Activated T-cell treated with anti-CD3 and anti-CD28 coated beads for 4 hours (primary cell): ENCODE measurements around the gene STT3B.
"Not testable (repeated sequence)": the region's sequence is repeated elsewhere in the genome, so short reads cannot be mapped to it uniquely, and the experiment has no call there.

Experiments used
- DNase-seq: peaks from one replicate; pipeline ENCODE4 v3.0.0-alpha.2; 2020

STT3B gene

DNA sequence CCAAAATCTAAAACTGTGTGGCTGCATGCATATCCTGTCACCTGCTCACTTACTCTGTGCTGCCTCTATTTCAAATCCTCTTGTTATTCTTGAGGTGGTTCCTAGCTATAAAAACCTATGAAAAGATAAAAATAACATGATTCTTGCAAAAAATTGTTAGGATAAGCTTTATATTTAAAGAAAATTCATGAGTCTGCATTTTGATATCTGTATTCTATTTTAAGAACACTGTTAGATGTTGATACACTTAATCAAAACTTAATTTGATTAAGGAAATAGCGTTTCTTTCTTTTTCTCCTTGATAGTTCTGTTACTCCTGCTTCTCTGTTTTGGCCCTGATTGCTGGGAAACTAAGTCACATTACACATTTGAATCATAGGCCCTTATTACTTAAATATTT lies 22.5 kb downstream of the STT3B start:
- DNase-seq, result no peak

DNA sequence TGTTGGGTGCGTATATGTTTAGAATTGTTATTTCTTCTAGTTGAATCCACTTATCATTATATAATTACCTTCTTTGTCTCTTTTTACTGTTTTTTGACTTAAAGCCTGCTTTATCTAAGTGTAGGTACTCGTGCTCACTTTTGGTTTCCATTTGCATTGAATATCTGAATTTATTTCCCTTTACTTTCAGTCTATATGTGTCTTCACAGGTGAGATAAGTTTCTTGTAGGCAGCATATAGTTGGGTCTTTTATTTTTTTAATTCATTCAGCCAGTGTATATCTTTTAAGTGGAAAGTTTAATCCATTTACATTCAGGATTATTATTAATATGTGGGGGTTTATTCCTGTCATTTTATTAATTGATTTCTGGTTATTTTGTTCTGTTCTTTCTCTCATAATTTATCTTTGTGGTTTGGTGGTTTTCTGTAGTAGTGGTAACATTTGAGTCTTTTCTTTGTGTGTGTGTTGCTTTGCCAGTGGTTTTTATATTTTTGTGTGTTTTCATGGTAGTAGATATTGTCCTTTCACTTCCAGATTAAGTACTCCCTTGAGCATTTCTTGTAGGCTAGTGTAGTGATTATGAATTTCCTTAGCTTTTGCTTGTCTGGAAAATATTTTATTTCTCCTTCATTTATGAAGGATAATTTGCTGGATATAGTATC lies 27.3 kb downstream of the STT3B start:
- DNase-seq, result no peak

DNA sequence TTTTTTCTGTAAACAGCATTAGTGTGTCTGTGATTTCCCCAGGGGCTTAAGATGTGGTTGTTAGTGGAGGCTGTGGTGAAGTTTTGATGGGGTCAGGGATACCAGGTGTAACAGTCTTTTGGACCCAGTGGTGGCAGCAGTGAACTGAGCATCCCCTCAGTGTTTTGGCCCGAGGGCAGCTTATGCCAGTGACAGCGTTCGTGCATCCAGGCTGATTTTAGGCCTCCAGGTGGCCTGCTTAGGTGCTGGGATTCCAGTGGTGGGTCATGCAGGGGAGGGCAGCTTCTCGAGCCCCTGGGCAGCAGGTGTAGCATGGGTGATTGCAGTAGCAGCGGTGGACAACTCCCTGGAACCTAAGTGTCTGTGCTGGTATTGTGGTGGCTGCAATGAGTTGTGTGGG lies 29.2 kb downstream of the STT3B start:
- no peak for DNase-seq

DNA sequence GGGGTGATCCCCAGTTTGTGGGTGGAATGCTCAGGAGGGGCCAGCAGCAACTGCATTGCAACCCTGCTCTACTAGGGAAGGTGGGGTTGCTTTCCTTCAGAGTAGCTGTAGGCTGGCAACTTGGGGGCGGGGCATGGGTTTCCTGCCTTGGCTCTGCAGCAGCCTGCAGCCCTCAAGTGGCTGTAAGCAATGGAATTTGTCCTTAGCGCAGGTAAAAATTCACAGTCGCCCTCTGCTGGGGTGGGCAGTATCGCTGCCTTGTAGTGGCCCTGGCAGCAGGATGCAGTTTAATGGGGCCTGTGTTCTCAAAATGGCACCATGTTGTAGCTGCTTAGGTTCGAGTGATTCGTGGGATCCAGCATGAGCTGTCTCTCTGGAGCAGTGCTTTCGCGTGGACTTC lies 29.8 kb downstream of the STT3B start:
- DNase-seq, result no peak

DNA sequence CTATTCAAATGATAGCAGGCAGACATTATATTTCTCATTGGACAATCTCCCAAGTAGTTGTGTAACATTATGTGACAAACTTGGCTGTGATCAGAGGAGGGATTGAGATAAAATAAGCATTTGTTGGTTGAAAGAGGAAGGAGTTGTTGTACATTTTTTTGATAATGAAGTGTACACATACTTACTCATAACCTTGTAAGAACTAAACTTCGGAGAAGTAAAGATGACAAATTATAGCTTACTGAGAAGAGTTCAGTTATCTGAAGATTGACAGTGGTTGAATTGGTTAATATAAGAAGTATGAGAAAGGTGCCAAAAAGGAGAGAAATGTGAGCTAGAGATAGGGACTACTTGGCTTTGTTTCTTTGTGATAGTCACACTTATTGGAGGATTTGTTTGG lies 32.6 kb downstream of the STT3B start:
- DNase-seq, result no peak

DNA sequence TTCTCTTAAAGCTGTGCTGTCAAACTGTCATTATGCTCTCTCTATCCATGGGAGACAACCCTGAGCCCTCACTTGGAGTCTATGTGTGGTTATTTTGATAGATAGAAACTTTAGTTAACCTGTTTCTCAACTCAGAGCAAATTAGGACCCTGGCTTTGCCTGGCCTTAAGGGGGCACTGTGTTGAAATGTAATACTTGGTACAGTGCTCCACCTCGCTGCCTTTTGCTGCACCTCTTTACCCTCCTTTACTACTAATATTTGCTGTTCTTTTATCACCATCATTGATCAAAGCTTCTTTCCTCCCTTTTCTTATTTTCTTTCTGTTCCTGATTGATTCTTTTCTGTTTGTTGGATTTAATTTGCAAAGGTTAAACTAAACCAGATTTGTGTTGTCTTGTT lies 34.3 kb downstream of the STT3B start:
- DNase-seq, result no peak

DNA sequence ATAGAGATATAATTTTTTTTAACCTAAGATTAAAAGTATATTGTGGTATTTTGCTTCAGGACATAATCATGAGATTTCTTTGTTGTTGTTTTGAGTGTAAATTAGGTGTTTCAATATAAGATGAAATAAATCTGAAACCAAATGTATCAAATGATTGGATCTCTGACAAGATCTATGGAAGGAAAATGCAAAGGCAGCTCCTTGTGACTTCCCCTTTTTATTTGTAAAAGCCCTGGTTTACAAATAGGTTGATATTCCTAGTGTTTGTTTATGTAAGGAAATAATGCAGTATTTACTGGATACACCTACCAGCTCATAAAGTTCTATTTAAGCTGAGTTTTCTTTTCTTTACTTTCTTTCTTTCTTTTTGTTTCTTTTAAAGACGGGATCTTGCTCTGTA lies 35.9 kb downstream of the STT3B start:
- no peak for DNase-seq

DNA sequence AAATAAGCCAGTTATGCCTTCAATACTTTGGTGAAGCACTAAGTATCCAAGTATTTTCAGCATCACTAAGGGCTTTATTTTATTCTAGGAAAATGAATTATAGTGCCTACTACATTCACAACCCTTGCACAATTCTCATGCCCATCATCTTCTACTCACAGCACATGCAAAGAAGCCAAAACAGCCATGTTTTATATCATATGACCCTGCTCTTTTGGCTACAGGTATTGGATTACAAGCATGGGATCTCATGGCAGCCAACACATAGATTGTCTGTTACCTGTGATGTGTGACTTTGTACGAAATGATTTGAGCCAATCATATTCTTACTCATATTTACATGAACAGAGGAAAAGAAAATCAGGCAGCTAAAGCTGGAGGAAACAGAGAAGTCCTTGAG lies 38.6 kb downstream of the STT3B start:
- no peak for DNase-seq

DNA sequence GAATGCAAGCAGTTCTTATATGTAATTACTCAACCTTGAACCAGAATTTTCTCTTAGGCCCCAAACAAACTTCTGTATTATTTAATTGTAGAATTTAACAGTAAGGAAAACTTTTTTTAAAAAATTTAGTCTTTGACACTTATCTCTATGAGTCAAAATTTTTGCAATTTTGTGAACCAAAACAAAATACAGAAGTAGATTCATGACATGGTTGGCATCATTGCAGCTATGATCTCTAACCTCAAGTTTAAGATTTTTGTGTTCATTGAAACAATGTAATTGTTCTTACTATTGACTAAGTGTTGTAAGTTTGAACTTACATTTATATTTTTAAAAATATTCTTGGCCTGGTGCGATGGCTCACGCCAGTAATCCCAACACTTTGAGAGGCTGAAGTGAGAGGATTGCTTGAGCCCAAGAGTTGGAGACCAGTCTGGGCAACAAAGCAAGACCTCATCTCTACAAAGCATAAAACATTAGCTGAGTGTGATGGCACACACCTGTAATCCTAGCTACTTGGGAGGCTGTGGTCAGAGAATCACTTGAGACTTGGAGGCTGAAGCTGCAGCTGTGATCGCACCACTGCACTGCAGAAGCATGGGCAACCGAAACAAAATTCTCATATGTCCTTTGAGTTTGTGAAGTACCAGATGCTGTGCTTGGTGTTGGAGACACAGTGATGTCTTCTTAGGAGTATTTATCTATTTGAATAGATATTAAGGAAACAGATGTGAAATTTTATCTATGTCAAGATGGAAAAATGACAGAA lies 39.7 kb downstream of the STT3B start:
- no peak for DNase-seq

DNA sequence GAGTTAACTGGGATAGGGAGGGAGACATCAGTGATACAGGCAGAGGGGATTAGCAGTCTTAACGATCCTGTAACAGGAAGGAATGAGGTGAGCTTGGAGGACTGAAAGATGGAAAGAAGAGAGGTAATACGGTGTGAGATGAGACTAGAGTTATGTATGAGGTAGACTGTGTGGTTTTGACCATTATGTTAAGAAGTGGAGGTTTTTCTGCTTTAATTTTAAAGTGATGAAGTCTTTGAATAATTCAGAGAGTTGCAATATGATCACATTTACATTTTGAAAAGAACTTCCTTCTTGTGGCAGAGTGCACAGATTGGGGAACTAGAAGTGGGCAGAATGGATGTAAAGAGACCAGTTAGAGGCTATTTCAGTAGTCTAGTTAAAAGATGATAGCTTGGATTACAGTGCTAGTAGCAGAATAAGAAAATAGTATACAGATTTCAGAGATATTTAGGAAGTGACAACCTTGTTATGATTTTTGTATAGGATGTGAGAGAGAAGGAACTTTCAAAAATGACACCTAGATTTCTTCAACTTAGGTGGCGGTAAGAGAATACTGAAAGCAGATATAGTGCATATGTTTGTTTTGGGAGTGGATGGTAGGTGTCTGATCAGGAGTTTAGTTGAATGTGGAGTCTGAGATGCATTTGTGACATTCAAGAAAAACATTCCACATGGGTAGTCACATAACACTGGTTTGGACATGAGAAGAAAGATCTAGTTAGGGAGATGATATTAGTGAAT lies 40.5 kb downstream of the STT3B start:
- DNase-seq, result no peak

DNA sequence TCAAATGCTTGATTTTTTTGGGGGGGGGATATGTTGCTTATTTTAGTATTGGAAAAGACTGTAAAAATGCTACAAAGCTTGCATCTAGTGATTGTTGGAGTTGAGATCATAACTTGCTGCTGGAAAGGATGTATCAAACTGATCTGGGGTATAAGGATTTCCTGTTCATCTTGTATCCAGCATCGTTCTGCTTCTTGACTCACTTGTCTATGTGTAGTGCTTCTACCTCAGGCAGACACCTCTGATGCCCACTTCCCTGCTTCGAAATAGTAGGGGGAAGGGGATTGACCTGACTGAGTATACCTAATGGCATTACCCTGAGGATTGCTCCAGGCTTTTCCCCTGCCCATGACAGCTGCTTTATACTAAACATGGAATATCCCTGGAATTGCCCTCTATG lies 42.7 kb downstream of the STT3B start:
- DNase-seq, result no peak

DNA sequence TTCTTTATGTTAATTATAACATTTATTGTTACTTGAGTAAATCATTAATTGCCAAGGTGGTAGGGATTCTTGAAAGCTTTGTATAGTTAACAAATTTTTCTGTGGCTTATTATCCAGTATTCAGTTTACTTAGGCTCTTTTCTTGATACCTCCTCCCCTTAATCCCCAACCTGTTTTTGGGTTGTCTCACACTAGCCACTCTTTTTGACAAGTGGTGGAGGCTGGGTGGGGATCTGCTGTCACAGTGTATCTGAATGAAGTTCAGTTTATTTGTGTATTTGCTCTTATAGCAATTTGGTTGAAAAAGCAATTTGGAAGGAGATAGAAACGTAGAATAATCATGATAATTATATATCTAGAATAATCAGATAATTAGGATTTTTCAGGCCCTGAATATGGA lies 43.8 kb downstream of the STT3B start:
- no peak for DNase-seq

DNA sequence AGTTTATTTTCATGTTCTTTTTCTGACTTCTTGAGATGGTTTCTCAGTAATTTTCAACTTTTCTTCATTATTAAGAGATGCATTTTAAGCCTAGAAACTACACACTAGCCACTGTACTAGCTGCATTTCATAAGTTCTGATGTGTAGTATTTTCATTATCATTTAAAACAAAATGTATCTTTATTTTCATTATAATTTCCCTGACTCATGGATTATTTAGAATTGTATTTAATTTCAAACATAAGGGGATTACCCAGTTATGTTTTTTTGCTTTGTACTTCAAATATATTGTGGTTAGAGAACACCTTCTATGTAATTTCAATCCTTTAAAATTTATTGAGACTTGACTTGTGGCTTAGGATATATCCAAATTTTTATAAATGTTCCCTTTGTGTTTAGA lies 44.5 kb downstream of the STT3B start:
- DNase-seq, result no peak

DNA sequence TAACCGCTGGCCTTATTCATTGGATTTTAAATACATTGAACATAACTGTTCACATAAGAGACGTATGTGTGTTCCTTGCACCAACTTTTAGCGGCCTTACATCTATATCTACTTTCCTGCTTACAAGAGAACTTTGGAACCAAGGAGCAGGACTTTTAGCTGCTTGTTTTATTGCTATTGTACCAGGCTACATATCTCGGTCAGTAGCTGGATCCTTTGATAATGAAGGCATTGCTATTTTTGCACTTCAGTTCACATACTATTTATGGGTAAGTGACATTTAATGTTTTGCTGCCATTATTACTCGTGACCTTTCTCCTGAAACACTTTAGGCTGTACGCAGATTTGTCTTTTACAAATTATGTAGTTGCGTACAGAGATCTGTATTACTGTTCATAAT lies 47.1 kb downstream of the STT3B start:
- no peak for DNase-seq

DNA sequence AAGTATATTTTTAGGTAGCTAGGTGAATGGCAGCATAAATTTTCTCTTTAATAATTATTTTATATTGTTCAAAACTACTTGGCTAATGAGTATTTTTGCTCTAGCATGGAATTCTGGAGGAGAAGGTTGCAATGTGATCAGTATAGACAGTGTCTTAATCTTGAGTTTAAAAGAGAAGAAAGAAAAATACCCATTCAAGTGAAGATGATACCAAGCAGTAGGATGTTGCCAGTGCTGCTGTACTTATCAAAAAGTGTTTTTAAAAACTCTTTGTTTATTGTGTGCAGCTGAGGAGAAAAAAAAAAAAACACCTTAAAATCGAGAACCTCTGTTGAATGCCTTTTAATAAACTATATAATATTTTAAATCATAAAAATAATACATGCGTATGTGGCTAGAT lies 47.9 kb downstream of the STT3B start:
- no peak for DNase-seq

DNA sequence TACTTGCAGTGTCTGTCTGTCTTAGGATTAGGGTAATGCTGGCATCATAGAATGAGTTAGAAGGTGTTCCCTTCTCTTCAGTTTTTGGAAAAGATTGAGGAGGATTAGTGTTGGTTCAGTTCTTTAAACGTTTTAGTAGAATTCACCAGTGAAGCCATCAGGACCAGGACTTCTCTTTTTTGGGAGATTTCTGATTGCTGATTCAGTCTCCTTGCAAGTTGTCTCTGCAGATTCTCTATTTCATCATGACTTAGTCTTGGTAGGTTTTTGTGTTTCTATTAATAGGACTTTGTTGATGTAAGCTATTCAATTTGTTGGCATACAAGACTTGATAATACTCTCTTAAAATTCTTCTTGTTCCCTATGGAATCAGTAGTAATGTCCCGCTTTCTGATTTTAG lies 48.9 kb downstream of the STT3B start:
- DNase-seq, result no peak

DNA sequence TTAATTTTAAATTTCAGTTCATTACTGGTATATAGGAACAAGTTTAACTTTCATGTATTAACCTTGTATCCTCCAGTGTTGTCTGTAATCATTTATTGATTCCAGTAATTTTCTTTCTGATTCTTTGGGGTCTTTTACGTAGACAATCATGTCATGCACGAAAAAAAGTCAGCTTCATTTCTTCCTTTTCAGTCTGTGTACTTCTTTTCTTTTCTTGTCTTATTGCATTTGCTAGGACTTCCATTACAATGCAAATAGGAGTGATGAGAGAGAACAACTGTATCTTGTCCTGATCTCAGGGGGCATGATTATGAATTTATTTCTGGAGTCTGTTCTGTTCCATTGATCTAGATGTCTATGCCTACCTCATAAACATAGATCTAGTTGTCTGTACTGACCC lies 56.5 kb downstream of the STT3B start:
- no peak for DNase-seq

DNA sequence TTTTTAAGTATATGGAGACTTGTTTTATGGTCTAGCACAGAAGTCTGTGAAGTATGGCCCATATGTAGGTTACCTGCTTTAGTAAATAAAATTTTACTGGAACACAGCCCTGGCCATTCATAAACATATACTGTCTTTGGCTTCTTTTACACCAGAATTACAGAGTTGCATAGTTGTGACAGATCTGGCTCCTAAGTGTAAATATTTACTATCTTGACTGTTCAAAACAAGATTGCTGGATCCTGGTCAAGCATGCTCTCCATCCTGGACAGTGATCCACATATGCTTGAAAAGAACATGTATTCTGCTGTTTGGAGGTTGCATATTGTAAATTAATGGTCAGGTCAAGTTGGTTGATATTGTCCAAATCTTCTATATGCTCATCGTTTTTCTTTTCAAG lies 57.9 kb downstream of the STT3B start:
- DNase-seq, result no peak

DNA sequence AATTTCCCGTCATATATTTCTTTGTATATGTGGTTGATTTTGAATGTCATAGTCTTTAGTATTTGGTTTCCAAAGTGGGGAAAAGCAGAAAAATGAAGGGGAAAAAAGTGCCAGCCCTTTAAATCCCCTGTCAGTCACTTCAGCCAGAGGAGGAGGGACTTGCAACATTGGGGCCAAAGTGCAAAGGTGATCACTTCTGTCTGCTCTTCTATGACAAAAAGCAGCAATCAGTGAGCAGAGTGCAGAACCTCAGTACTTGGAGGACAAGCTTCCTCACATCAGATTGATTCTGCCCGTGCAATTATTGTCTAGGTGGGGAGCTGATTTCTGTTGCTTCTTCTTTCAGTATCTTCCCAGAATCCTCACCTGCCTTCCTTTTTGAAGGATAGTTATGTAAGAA lies 60.0 kb downstream of the STT3B start:
- DNase-seq, result no peak

DNA sequence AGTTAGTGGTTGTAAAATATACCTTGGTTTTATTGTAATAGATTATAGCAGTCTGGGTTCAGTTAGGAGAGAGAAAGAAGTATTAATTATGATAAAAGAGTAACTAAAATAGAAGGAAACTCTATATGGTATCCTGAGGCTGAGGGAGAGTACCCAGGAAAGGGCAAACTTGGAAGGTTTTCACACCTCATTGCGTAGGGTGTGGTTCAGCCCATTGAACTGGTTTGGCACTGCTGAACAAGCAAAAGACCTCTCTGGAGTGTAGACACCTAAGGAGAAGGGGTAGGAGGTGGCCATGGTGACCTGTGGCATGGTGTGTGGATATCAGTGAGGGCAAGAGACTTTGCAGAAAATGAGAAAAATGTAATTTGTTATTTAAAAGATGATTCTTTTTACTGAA lies 63.5 kb downstream of the STT3B start:
- no peak for DNase-seq

DNA sequence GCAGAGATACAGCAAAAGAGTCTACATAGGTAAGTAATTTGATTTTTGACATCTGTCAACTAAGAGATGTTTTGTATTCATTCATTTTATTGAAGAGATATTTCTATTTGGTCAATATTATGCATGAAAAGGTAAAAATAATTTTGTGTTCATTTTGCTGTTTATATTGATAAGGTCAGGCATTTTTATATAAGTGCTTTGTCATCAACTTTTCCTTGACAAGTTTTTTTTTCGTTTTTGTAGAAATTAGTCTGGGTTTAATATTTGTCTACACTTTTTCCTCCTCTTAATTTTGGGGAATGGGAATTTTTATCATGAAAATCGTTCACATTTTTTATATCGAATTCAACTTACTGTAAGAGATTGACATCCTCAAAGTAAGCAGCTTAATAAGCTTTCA lies 67.7 kb downstream of the STT3B start:
- no peak for DNase-seq

DNA sequence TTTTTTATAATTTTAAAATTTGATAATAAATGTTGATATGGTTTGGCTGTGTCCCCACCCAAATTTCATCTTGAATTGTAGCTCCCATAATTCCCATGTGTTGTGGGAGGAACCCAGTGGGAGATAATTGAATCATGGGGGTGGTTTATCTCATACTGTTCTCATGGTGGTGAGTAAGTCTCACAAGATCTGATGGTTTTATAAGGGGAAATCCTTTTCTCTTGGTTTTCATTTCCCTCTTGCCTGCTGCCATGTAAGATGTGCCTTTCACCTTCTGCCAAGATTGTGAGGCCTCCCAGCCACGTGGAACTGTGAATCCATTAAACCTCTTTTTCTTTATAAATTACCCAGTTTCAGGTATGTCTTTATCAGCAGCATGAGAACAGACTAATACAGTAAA lies 72.6 kb downstream of the STT3B start:
- not testable (repeated sequence) for DNase-seq

DNA sequence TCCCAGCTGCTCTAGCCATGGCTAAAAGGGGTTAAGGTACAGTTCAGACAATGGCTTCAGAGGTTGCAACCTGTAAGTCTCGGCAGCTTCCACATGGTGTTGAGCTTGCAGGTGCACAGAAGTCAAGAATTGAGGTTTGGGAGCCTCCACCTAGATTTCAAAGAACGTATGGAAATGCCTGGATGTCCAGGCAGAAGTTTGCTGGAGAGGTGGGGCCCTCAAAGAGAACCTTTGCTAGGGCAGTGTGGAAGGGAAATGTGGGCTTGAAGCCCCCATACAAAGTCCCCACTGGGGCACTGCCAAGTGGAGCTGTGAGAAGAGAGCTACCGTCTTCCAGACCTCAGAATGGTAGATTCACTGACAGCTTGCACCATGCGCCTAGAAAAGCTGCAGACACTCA lies 73.7 kb downstream of the STT3B start:
- no peak for DNase-seq

DNA sequence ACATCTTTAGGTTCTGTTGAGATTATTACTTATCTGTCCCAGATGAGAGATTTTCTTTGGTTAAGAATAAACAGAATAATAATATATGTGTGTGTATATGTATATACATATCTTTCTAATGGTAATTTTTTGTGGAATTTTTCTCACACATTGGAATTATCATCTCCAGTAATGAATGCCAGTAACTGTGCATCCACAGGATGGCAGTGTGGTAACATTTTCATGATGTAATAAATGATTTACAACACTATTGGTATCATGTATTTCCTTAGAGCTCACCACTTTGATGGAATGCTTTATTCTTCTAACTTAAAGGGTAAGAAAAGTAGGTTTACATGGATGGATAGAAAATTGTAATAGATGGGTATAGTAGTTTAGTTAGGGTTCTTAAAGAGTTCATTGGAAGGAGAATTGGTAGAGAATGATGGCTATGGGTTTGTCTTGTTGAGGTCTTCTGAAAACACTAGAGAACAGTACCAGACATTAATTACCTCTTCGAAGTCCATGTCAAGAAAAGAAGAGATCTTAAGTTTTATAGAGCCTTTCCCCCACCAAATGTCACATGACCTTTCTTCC lies 78.1 kb downstream of the STT3B start:
- no peak for DNase-seq
